IgD-negative memory B cell (primary cell): ENCODE results near the gene GLCE. TPM values are rescaled to one million over a fixed set of nuclear protein-coding genes. Genes with fewer than 3 reads are reported as not detected.
"Not testable (repeated sequence)": the region's sequence is repeated elsewhere in the genome, so short reads cannot be mapped to it uniquely, and the experiment has no call there.

Experiments used
- H3K27ac Mint-ChIP-seq, 3 donors: one replicate each; pipeline ENCODE4 v1.8.0; 2020 to 2022; ENCODE audit warnings: mild to moderate bottlenecking in 3 of 3, mixed read lengths in 3 of 3, moderate library complexity in 1 of 3
- H3K27me3 Mint-ChIP-seq: one replicate; pipeline ENCODE4 v1.8.0; 2021; ENCODE audit warnings: mixed read lengths
- H3K36me3 Mint-ChIP-seq: one replicate; pipeline ENCODE4 v1.8.0; 2020; ENCODE audit warnings: mild to moderate bottlenecking, mixed read lengths
- H3K4me1 Mint-ChIP-seq, 3 donors: one replicate each; pipeline ENCODE4 v1.8.0; 2020 to 2022; ENCODE audit warnings: mixed read lengths in 3 of 3, mild to moderate bottlenecking in 1 of 3
- H3K4me3 Mint-ChIP-seq, 4 donors: one replicate each; pipeline ENCODE4 v1.8.0; 2020 to 2022; ENCODE audit warnings: mild to moderate bottlenecking in 4 of 4, mixed read lengths in 4 of 4, moderate library complexity in 3 of 4
- H3K9me3 Mint-ChIP-seq, 3 donors: one replicate each; pipeline ENCODE4 v1.8.0; 2020 to 2021; ENCODE audit warnings: mixed read lengths in 3 of 3, mild to moderate bottlenecking in 1 of 3
- polyA plus RNA-seq: library from polyadenylated mRNA; unstranded; fragments of 300-500 nt; fragmentation: Illumina TruSeq; gene quantifications from one replicate; pipeline ENCODE4 v1.2.3, GENCODE V29; 2021

Gene GLCE
- polyA plus RNA-seq, 1 donor from 2014 or later = 2.8 TPM

DNA sequence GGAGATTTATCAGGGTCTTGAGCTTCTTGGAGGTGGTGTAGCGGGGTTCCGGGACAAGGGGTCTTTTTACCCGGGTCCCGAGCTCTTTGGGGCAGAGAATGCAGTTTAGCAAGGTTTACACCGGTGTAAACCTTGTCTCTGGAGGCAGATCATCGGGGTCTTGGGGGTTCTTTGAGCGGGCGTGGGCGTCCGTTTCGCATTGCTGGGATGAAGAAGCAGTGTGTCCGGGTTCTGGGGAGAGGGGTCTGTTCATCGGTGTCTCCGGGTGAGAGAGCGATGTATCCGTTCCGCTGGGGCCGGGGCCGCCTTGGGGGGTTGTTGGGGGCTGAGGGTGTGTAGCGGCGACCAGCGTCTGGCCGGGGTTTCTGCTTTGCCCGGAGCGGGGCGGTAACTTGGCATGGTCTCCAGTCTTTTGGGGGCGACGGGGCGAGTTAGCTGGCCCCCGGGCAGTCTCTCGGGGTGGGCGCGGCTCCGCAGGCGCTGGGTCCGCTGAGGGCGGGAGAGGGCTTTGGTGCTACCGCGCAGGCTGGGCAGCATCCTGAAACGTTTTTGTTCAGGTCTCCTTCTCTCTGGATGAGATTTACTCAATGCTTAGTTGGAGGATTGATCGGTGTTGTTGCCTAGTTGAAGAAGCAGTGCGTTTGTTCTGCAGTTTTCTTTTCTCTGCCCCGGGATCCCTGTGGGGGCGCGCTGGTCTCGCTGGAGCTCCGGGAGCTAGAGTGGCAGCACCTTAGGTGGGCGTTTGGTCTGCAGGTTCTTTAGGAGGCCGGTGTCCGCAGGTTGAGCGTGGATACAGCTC, 843 bp downstream of the GLCE start:
- H3K9me3 Mint-ChIP-seq = no peaks in the 10 kb centered on the region
- no peaks in the 10 kb centered on the region for H3K36me3 Mint-ChIP-seq
- peak overlapping the region; percentile 91 to 98 (median 95) for H3K4me3 Mint-ChIP-seq
- peaks cover 0 to 16% (median 9%) of the 10 kb centered on the region in 3 donors for H3K4me1 Mint-ChIP-seq
- peaks cover 4% of the 10 kb centered on the region for H3K27me3 Mint-ChIP-seq
- H3K27ac Mint-ChIP-seq = peak overlapping the region; percentile 19 to 80 (median 71)

DNA sequence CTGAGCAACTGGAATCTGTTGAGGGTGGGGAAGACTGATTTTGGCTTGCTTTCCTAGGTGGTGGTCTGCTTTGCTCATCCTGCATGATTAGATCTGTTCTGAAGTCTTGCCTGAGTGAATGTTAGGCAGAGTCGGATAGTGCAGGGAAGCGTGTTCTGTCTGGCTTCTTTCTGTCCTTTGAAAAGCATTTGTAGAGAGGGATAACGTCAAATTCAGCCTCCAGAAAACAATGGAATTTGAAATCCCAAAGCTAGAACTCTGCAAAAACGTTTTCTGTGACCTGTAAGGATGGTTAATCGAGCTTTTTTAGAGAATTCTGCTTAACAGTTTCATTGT, 1.4 kb downstream of the GLCE start:
- no peaks in the 10 kb centered on the region for H3K36me3 Mint-ChIP-seq
- peaks cover 4% of the 10 kb centered on the region for H3K27me3 Mint-ChIP-seq
- peak overlapping the region; percentile 91 to 98 (median 95) for H3K4me3 Mint-ChIP-seq
- H3K9me3 Mint-ChIP-seq = no peaks in the 10 kb centered on the region
- peaks cover 0 to 16% (median 9%) of the 10 kb centered on the region in 3 donors for H3K4me1 Mint-ChIP-seq
- peak overlapping the region in 2 of 3 donors; percentile 19 to 54 for H3K27ac Mint-ChIP-seq

DNA sequence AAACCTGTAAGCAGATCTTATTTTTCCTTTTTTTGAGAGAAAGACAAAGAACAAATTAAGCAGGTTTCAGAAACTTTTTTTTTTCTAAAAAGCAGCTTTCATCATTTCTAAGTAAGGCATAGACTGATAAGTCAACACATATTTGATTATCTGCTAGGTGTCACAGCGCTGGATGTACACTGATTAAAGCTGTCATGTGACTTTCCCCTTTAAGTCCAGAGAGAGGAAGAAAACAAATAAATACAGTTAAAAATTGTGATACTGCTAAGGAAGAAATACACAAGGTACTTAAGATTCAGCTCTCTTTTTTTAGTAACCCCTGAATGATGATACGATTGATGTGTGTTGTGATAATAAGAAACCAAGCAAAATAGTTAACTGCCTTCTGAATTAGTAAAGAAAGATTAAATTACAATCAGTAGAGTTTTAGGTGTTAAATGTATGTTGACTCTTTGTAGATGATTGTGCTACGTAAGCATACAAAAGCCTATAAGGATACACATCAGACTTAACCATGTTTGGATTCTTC, 2.8 kb downstream of the GLCE start:
- no peaks in the 10 kb centered on the region for H3K9me3 Mint-ChIP-seq
- no peak overlapping the region for H3K27ac Mint-ChIP-seq
- H3K4me1 Mint-ChIP-seq = peaks cover 0 to 16% (median 11%) of the 10 kb centered on the region in 3 donors
- H3K4me3 Mint-ChIP-seq = peak overlapping the region in 1 of 4 donors; percentile 60
- peaks cover 4% of the 10 kb centered on the region for H3K27me3 Mint-ChIP-seq
- peaks cover under 1% of the 10 kb centered on the region for H3K36me3 Mint-ChIP-seq

DNA sequence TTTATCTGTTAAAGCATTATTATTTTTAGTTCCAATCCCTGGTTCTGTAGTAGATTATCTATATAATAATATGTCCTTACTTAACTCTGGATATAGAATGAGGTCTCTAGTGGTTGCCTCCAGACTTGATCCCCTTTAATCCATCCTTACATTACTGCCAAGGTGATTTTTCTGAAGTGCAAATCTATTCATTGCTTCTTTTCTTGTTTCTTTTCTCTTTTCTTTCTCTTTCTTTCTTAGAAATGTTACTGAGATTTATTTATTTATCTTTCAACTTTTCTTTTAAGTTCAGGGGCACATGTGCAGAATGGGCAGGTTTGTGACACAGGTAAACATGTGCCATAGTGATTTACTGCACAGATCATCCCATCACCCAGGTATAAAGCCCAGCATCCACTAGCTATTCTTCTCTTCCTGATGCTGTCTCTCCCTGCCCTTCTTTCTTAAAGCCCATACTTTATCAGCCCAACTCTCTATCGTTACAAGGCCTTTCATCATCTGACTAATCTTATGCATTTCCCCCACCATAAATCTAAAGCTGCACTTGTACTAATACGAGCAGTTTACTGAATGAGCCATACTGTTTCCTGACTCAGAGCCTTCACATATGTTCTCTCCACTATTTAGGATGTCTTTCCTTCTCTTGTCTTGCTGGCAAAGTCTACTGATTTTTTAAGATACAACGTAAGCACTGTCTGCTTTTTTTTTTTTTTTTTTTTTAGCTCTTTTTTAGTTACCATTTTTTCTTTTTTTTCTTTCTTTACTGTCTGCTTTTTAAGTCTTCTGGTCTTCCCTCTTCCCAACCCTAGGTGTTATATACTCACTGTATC, 4.6 kb downstream of the GLCE start:
- peaks cover 0 to 9% (median 7%) of the 10 kb centered on the region in 3 donors for H3K4me1 Mint-ChIP-seq
- H3K27me3 Mint-ChIP-seq = peaks cover 4% of the 10 kb centered on the region
- peaks cover 2% of the 10 kb centered on the region for H3K36me3 Mint-ChIP-seq
- peaks cover 0 to 2% (median 0%) of the 10 kb centered on the region in 3 donors for H3K9me3 Mint-ChIP-seq
- no peak overlapping the region for H3K27ac Mint-ChIP-seq
- H3K4me3 Mint-ChIP-seq = peak overlapping the region in 1 of 4 donors; percentile 25

GRCh38 chr15:69165637-69166025, 5.2 kb downstream of the GLCE start:
- Mint-ChIP-seq H3K36me3 (peaks cover 2% of the 10 kb centered on the region), H3K27me3 (peaks cover 4% of the 10 kb centered on the region), H3K4me3 (peak overlapping the region in 1 of 4 donors; percentile 25), H3K4me1 (peaks cover 0 to 9% (median 7%) of the 10 kb centered on the region in 3 donors), H3K27ac (no peak overlapping the region), H3K9me3 (peaks cover 0 to 2% (median 0%) of the 10 kb centered on the region in 3 donors)

- no peak overlapping the region for H3K4me3 Mint-ChIP-seq
- no peaks in the 10 kb centered on the region for H3K27me3 Mint-ChIP-seq
- no peak overlapping the region for H3K27ac Mint-ChIP-seq
- H3K4me1 Mint-ChIP-seq = peaks cover 0 to 4% (median 0%) of the 10 kb centered on the region in 3 donors
- H3K9me3 Mint-ChIP-seq = peaks cover 0 to 2% (median 0%) of the 10 kb centered on the region in 3 donors
- H3K36me3 Mint-ChIP-seq = peaks cover 2% of the 10 kb centered on the region
These were observed 6.9 kb downstream of the GLCE start for GRCh38 chr15:69167218-69167846.

GRCh38 chr15:69168361-69168760, 7.9 kb downstream of the GLCE start:
- H3K27ac Mint-ChIP-seq, H3K4me1 Mint-ChIP-seq, H3K27me3 Mint-ChIP-seq, H3K36me3 Mint-ChIP-seq, H3K9me3 Mint-ChIP-seq, H3K4me3 Mint-ChIP-seq: not testable (repeated sequence)

- H3K36me3 Mint-ChIP-seq, H3K27ac Mint-ChIP-seq: not testable (repeated sequence)
These were observed 9.1 kb downstream of the GLCE start for GRCh38 chr15:69169540-69169939.

DNA sequence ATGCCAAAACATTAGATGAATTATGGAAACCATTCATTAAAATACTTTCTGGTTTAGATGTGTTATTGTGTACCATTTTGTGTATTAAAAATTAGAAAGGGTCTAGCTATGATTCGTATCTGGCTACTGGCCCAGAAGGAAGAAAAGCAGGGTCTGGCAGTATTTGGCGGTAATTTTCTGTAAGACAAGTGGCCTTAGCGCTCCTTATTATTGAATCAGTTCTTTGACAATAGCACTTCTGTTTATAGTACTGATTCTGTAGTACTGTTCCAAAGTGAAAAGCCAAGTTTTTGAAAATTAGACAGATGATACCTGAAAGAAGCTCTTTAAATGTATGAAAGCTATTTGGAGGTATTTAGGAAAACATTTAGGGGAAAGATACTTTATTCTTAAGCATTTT, 10.2 kb downstream of the GLCE start:
- H3K36me3 Mint-ChIP-seq = peaks cover 2% of the 10 kb centered on the region
- no peaks in the 10 kb centered on the region for H3K27me3 Mint-ChIP-seq
- H3K4me1 Mint-ChIP-seq = peaks cover 0 to 2% (median 0%) of the 10 kb centered on the region in 3 donors
- no peak overlapping the region for H3K27ac Mint-ChIP-seq
- H3K9me3 Mint-ChIP-seq = peaks cover 0 to 2% (median 0%) of the 10 kb centered on the region in 3 donors
- no peak overlapping the region for H3K4me3 Mint-ChIP-seq

More at GRCh38 chr15:69169540-69169939, 9.1 kb downstream of the GLCE start:
- H3K27me3 Mint-ChIP-seq, H3K4me1 Mint-ChIP-seq, H3K9me3 Mint-ChIP-seq, H3K4me3 Mint-ChIP-seq: not testable (repeated sequence)

DNA sequence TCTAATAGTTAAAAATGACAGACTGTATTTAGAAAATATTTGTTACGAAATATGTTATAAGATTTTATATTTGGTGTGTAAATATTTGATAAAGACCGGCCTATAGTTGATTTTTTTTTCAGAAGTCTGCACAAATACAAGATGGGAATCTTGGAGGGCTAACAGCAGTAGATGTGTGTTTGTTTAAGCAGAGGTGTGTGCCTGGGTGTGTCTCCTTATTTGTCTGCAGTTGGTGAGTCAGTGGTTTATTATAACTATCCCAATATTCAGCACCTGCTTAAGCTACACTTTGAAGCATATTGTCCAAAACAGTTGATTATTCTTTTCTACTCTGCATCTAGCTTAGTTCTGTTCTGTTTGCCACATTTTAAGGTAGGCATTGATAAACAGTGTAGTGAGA, 12.4 kb downstream of the GLCE start:
- Mint-ChIP-seq H3K4me3 (no peak overlapping the region), H3K27ac (no peak overlapping the region), H3K27me3 (no peaks in the 10 kb centered on the region), H3K9me3 (peaks cover 0 to 2% (median 0%) of the 10 kb centered on the region in 3 donors), H3K4me1 (no peaks in the 10 kb centered on the region), H3K36me3 (peaks cover 2% of the 10 kb centered on the region)

DNA sequence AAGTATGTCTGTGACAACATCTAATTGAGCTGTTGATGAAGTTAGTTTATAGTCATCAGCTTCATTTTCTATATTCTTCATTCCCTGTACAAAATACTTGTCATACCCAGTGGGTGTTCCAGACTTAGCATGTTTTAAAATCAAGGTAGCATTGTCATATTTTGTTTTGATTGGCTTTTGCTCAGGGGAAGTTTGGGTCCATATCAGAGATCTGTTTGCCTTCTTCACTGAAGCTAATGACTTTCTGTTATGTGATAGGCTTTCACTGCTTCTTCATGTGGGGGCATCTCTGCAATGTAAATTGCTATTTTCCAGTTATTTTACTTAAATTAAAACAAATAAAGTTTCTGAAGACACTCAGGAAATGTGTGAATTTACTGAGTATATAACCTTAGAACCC, 15.1 kb downstream of the GLCE start:
- Mint-ChIP-seq H3K9me3 (no peaks in the 10 kb centered on the region), H3K27ac (no peak overlapping the region), H3K27me3 (no peaks in the 10 kb centered on the region), H3K36me3 (no peaks in the 10 kb centered on the region), H3K4me3 (no peak overlapping the region), H3K4me1 (no peaks in the 10 kb centered on the region)

GRCh38 chr15:69181424-69181823, 21.0 kb downstream of the GLCE start:
- Mint-ChIP-seq H3K4me3 (no peak overlapping the region), H3K27me3 (no peaks in the 10 kb centered on the region), H3K27ac (no peak overlapping the region), H3K4me1 (peaks cover 0 to 7% (median 7%) of the 10 kb centered on the region in 3 donors), H3K36me3 (no peaks in the 10 kb centered on the region), H3K9me3 (no peaks in the 10 kb centered on the region)

DNA sequence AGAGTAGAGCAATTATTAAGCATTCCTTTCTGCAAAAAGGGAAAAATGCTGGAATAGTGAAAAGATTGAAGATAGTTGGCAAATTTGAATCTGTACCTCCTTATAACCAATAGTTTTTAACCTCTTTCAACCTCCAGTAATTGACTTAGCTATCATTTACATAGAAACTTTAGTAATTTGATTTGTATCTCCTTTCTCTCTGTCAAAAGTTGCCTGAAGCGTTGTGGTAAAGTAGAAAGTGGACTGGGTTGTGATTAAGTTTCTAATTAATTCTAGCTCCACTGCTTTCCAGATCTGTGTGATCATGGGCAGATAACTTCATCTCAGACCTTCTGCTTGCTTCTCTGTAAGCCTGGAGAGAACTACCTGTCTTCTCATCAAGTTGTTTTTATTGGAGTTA, 24.8 kb downstream of the GLCE start:
- H3K27me3 Mint-ChIP-seq = no peaks in the 10 kb centered on the region
- H3K9me3 Mint-ChIP-seq = peaks cover 0 to 4% (median 2%) of the 10 kb centered on the region in 3 donors
- H3K4me3 Mint-ChIP-seq = no peak overlapping the region
- H3K36me3 Mint-ChIP-seq = peaks cover 3% of the 10 kb centered on the region
- H3K4me1 Mint-ChIP-seq = peaks cover 0 to 7% (median 7%) of the 10 kb centered on the region in 3 donors
- peak overlapping the region in 1 of 3 donors; percentile 14 for H3K27ac Mint-ChIP-seq

DNA sequence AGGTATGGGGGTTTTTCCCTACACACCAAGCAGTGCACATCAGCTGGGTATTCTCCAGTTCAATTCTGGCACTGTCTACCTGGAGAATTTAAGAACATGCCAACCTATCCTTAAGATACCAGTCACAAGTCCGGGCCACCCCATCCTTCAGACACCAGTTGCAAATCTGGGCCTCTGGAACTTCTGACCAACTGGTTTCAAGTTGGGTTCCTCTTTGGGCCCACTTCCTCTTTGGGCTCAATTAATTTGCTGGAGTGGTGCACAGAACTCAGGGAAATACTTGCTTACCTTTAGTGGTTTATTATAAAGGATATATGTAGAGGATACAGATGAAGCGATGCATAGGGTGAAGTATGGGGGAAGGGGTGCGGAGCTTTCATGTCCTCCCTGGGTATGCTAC, 25.3 kb downstream of the GLCE start:
- H3K36me3 Mint-ChIP-seq = peaks cover 3% of the 10 kb centered on the region
- H3K4me1 Mint-ChIP-seq = peaks cover 0 to 7% (median 7%) of the 10 kb centered on the region in 3 donors
- H3K4me3 Mint-ChIP-seq = no peak overlapping the region
- no peak overlapping the region for H3K27ac Mint-ChIP-seq
- peaks cover 0 to 4% (median 2%) of the 10 kb centered on the region in 3 donors for H3K9me3 Mint-ChIP-seq
- no peaks in the 10 kb centered on the region for H3K27me3 Mint-ChIP-seq

- no peak overlapping the region for H3K4me3 Mint-ChIP-seq
These were observed 28.7 kb downstream of the GLCE start for GRCh38 chr15:69189157-69189556.

More at GRCh38 chr15:69189157-69189556, 28.7 kb downstream of the GLCE start:
- Mint-ChIP-seq H3K9me3 (peaks cover 0 to 9% (median 7%) of the 10 kb centered on the region in 3 donors), H3K36me3 (peaks cover 4% of the 10 kb centered on the region), H3K4me1 (peaks cover 0 to 7% (median 7%) of the 10 kb centered on the region in 3 donors), H3K27ac (no peak overlapping the region), H3K27me3 (no peaks in the 10 kb centered on the region)
